Panc1 (cell line): Measurements from ENCODE around the gene GATA6.

ENCODE experiments used
- POLR2AphosphoS5 ChIP-seq: IDR thresholded peaks from 2 replicates; pipeline ENCODE4 v1.6.1; 2012; ENCODE audit warnings: mild to moderate bottlenecking, low read depth, low read length, moderate library complexity
- SIN3A ChIP-seq: IDR thresholded peaks from 2 replicates; pipeline ENCODE4 v1.6.1; 2012; ENCODE audit warnings: low read depth, mild to moderate bottlenecking, low read length, moderate library complexity, borderline replicate concordance; ENCODE audit not compliant: insufficient read depth
- TCF7L2 ChIP-seq: IDR thresholded peaks from 2 replicates; pipeline ENCODE4 v1.6.1; 2011; ENCODE audit warnings: mild to moderate bottlenecking, low read depth, low read length, inconsistent platforms
- TF ChIP-seq, protein P1 (sequence below): fragments of 450-650 bp; IDR thresholded peaks from 2 replicates; pipeline ENCODE4 v1.5.1; 2017; ENCODE audit warnings: mild to moderate bottlenecking
- TF ChIP-seq, protein P2 (sequence below), 2 experiments: IDR thresholded peaks; 2 replicates each; pipeline ENCODE4 v1.6.1; 2011 to 2012; ENCODE audit warnings: low read depth in 2 of 2, control low read depth in 1 of 2, low read length in 1 of 2, mild to moderate bottlenecking in 1 of 2, moderate library complexity in 1 of 2; ENCODE audit not compliant: insufficient read depth in 1 of 2

GRCh38 chr18:22238681-22239080, 69.3 kb downstream of the GATA6 start:
- no peak for TF ChIP-seq TCF7L2
- TF ChIP-seq, protein P1, sequence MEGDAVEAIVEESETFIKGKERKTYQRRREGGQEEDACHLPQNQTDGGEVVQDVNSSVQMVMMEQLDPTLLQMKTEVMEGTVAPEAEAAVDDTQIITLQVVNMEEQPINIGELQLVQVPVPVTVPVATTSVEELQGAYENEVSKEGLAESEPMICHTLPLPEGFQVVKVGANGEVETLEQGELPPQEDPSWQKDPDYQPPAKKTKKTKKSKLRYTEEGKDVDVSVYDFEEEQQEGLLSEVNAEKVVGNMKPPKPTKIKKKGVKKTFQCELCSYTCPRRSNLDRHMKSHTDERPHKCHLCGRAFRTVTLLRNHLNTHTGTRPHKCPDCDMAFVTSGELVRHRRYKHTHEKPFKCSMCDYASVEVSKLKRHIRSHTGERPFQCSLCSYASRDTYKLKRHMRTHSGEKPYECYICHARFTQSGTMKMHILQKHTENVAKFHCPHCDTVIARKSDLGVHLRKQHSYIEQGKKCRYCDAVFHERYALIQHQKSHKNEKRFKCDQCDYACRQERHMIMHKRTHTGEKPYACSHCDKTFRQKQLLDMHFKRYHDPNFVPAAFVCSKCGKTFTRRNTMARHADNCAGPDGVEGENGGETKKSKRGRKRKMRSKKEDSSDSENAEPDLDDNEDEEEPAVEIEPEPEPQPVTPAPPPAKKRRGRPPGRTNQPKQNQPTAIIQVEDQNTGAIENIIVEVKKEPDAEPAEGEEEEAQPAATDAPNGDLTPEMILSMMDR: no peak
- TF ChIP-seq POLR2AphosphoS5: no peak
- no peak for TF ChIP-seq SIN3A
- TF ChIP-seq, protein P2, sequence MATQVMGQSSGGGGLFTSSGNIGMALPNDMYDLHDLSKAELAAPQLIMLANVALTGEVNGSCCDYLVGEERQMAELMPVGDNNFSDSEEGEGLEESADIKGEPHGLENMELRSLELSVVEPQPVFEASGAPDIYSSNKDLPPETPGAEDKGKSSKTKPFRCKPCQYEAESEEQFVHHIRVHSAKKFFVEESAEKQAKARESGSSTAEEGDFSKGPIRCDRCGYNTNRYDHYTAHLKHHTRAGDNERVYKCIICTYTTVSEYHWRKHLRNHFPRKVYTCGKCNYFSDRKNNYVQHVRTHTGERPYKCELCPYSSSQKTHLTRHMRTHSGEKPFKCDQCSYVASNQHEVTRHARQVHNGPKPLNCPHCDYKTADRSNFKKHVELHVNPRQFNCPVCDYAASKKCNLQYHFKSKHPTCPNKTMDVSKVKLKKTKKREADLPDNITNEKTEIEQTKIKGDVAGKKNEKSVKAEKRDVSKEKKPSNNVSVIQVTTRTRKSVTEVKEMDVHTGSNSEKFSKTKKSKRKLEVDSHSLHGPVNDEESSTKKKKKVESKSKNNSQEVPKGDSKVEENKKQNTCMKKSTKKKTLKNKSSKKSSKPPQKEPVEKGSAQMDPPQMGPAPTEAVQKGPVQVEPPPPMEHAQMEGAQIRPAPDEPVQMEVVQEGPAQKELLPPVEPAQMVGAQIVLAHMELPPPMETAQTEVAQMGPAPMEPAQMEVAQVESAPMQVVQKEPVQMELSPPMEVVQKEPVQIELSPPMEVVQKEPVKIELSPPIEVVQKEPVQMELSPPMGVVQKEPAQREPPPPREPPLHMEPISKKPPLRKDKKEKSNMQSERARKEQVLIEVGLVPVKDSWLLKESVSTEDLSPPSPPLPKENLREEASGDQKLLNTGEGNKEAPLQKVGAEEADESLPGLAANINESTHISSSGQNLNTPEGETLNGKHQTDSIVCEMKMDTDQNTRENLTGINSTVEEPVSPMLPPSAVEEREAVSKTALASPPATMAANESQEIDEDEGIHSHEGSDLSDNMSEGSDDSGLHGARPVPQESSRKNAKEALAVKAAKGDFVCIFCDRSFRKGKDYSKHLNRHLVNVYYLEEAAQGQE (IDR thresholded peaks at IDR 0.05; ENCODE audit: insufficient read depth in 1 of 2, low read depth in 2 of 2, low read length in 1 of 2): no peak
